Measurements from ENCODE around the gene RIPK4. TPM values are rescaled to one million over a fixed set of nuclear protein-coding genes. Genes with fewer than 3 reads are reported as not detected.

The RIPK4 gene
- total and polyA plus RNA-seq, 2 of the 13 experiments (the other 11 are each of a cell fraction or from before 2014, with no cell fraction given), result 3.1 to 4.9 TPM

DNA sequence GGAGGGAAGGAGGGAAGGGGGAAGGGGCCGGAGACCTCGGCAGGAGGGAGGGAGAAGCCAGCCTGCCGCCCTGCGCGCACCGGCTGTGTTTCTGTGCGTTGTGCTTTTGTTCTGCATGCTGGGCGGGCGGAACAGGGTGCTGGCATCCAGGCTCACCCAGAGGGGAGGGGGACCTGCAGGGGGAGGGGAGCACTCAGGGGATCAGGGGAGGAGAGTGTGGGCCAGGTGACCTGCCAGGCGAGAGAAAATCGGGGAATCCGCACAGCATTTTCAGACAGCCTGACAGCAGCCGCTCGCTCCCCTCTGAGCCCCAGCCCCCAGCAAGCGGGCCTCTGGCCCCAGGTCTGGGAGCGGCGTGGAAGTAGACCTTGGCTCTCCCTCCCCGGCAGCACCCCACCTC is 54.7 kb downstream of the RIPK4 start (continued):
- TF ChIP-seq, protein P1, sequence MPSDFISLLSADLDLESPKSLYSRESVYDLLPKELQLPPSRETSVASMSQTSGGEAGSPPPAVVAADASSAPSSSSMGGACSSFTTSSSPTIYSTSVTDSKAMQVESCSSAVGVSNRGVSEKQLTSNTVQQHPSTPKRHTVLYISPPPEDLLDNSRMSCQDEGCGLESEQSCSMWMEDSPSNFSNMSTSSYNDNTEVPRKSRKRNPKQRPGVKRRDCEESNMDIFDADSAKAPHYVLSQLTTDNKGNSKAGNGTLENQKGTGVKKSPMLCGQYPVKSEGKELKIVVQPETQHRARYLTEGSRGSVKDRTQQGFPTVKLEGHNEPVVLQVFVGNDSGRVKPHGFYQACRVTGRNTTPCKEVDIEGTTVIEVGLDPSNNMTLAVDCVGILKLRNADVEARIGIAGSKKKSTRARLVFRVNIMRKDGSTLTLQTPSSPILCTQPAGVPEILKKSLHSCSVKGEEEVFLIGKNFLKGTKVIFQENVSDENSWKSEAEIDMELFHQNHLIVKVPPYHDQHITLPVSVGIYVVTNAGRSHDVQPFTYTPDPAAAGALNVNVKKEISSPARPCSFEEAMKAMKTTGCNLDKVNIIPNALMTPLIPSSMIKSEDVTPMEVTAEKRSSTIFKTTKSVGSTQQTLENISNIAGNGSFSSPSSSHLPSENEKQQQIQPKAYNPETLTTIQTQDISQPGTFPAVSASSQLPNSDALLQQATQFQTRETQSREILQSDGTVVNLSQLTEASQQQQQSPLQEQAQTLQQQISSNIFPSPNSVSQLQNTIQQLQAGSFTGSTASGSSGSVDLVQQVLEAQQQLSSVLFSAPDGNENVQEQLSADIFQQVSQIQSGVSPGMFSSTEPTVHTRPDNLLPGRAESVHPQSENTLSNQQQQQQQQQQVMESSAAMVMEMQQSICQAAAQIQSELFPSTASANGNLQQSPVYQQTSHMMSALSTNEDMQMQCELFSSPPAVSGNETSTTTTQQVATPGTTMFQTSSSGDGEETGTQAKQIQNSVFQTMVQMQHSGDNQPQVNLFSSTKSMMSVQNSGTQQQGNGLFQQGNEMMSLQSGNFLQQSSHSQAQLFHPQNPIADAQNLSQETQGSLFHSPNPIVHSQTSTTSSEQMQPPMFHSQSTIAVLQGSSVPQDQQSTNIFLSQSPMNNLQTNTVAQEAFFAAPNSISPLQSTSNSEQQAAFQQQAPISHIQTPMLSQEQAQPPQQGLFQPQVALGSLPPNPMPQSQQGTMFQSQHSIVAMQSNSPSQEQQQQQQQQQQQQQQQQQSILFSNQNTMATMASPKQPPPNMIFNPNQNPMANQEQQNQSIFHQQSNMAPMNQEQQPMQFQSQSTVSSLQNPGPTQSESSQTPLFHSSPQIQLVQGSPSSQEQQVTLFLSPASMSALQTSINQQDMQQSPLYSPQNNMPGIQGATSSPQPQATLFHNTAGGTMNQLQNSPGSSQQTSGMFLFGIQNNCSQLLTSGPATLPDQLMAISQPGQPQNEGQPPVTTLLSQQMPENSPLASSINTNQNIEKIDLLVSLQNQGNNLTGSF (CRISPR knock-in tag; IDR thresholded peaks at IDR 0.05), result no peak
- 0 out of 2 replicates have a peak, but pooled peaks have one; percentile 40 for TF ChIP-seq ZNF761 (CRISPR knock-in tag; conservative IDR thresholded peaks at IDR 0.05)
- TF ChIP-seq, protein P2, sequence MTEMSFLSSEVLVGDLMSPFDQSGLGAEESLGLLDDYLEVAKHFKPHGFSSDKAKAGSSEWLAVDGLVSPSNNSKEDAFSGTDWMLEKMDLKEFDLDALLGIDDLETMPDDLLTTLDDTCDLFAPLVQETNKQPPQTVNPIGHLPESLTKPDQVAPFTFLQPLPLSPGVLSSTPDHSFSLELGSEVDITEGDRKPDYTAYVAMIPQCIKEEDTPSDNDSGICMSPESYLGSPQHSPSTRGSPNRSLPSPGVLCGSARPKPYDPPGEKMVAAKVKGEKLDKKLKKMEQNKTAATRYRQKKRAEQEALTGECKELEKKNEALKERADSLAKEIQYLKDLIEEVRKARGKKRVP (CRISPR knock-in tag; IDR thresholded peaks at IDR 0.05), result no peak
- TF ChIP-seq POLR2A (IDR thresholded peaks at IDR 0.05; ENCODE audit: insufficient read depth in 1 of 2, low read depth in 2 of 2, low read length in 2 of 2), result peak in 1 of 2 experiments; percentile 15; a peak in 1 of 4 replicates
- TF ChIP-seq ZNF124 (CRISPR knock-in tag; IDR thresholded peaks at IDR 0.05), result no peak
- TF ChIP-seq PITX1 (CRISPR knock-in tag; IDR thresholded peaks at IDR 0.05), result no peak
- TF ChIP-seq, protein P3, sequence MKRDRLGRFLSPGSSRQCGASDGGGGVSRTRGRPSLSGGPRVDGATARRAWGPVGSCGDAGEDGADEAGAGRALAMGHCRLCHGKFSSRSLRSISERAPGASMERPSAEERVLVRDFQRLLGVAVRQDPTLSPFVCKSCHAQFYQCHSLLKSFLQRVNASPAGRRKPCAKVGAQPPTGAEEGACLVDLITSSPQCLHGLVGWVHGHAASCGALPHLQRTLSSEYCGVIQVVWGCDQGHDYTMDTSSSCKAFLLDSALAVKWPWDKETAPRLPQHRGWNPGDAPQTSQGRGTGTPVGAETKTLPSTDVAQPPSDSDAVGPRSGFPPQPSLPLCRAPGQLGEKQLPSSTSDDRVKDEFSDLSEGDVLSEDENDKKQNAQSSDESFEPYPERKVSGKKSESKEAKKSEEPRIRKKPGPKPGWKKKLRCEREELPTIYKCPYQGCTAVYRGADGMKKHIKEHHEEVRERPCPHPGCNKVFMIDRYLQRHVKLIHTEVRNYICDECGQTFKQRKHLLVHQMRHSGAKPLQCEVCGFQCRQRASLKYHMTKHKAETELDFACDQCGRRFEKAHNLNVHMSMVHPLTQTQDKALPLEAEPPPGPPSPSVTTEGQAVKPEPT (CRISPR knock-in tag; IDR thresholded peaks at IDR 0.05; ENCODE audit: low read depth), result no peak
- no peak for TF ChIP-seq ZNF749 (CRISPR knock-in tag; IDR thresholded peaks at IDR 0.05; ENCODE audit: borderline replicate concordance)
- TF ChIP-seq THAP11 (CRISPR knock-in tag; IDR thresholded peaks at IDR 0.05), result no peak
- TF ChIP-seq NR2F6 (IDR thresholded peaks at IDR 0.05), result no peak
- no peak for TF ChIP-seq NR2F6 (CRISPR knock-in tag; IDR thresholded peaks at IDR 0.05)
- TF ChIP-seq JUND (CRISPR knock-in tag; IDR thresholded peaks at IDR 0.05), result no peak
- peak; percentile 15; the same call in 1 of the 2 replicates for TF ChIP-seq RARA (CRISPR knock-in tag; IDR thresholded peaks at IDR 0.05)
- no peak for TF ChIP-seq MYC (CRISPR knock-in tag; IDR thresholded peaks at IDR 0.05; ENCODE audit: borderline replicate concordance)
- TF ChIP-seq, protein P4, sequence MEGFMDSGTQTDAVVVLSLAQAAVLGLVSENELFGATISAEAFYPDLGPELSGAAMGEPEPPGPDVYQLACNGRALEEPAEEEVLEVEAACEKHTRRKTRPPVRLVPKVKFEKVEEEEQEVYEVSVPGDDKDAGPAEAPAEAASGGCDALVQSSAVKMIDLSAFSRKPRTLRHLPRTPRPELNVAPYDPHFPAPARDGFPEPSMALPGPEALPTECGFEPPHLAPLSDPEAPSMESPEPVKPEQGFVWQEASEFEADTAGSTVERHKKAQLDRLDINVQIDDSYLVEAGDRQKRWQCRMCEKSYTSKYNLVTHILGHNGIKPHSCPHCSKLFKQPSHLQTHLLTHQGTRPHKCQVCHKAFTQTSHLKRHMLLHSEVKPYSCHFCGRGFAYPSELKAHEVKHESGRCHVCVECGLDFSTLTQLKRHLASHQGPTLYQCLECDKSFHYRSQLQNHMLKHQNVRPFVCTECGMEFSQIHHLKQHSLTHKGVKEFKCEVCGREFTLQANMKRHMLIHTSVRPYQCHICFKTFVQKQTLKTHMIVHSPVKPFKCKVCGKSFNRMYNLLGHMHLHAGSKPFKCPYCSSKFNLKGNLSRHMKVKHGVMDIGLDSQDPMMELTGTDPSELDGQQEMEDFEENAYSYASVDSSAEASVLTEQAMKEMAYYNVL (CRISPR knock-in tag; IDR thresholded peaks at IDR 0.05; ENCODE audit: borderline replicate concordance), result 0 out of 2 replicates have a peak, but pooled peaks have one; percentile 7
- no peak for TF ChIP-seq NCOA1 (CRISPR knock-in tag; IDR thresholded peaks at IDR 0.05)
- TF ChIP-seq KDM3A (CRISPR knock-in tag; IDR thresholded peaks at IDR 0.05; ENCODE audit: low read depth), result no peak
- TF ChIP-seq ZNF232 (CRISPR knock-in tag; IDR thresholded peaks at IDR 0.05; ENCODE audit: borderline replicate concordance), result no peak
- TF ChIP-seq YEATS2 (CRISPR knock-in tag; IDR thresholded peaks at IDR 0.05; ENCODE audit: borderline replicate concordance), result no peak
- TF ChIP-seq HNRNPK (IDR thresholded peaks at IDR 0.05; ENCODE audit: low read depth, low read length, poor library complexity, severe bottlenecking), result peak; percentile 61
- peak; percentile 88 for TF ChIP-seq ZNF263 (CRISPR knock-in tag; IDR thresholded peaks at IDR 0.05)
- no peak for TF ChIP-seq SIN3B (IDR thresholded peaks at IDR 0.05; ENCODE audit: low read length)
